Left lobe of liver (tissue), 2 donors: ENCODE results near the gene KLF7. TPM values are rescaled to one million over a fixed set of nuclear protein-coding genes. Genes with fewer than 3 reads are reported as not detected.
A peak's percentile ranks its signal among the peaks of the same experiment; 100 is the strongest.

Experiments
- ATAC-seq: fragments of 200-7000 bp; cut with Tn5 transposase; one replicate; pipeline ENCODE4 v1.9.1; 2020; ENCODE audit warnings: mild to moderate bottlenecking, moderate library complexity
- DNase-seq: peaks from one replicate; pipeline ENCODE4 v3.0.0-alpha.2; 2020; ENCODE audit warnings: low spot score
- total RNA-seq: library from RNA; stranded (reverse); gene quantifications from one replicate; pipeline ENCODE4 v1.2.1, GENCODE V29; 2021
- donor health status: DM: no; HTN: no; CAD: no; lungs with moderate emphysema.
- donor health status: DM: no; HTN: yes; CAD: no.

Gene KLF7
- total RNA-seq, 1 donor from 2014 or later, result 9.7 TPM

- DNase-seq (no peak), ATAC-seq (peak; percentile 28)
These were observed 34.7 kb downstream of the KLF7 start for GRCh38 chr2:207130958-207131521.

- ATAC-seq (no peak), DNase-seq (no peak)
These were observed 35.9 kb downstream of the KLF7 start for GRCh38 chr2:207129821-207130220.

- peak; percentile 42 for ATAC-seq
These were observed 36.9 kb downstream of the KLF7 start for GRCh38 chr2:207128867-207129266.

GRCh38 chr2:207126724-207127308 lies 38.9 kb downstream of the KLF7 start:
- no peak for DNase-seq
- ATAC-seq, result no peak

More at GRCh38 chr2:207128867-207129266, 36.9 kb downstream of the KLF7 start:
- no peak for DNase-seq

GRCh38 chr2:207123776-207124391 lies 41.9 kb downstream of the KLF7 start:
- DNase-seq (no peak), ATAC-seq (no peak)

GRCh38 chr2:207123335-207123744 lies 42.4 kb downstream of the KLF7 start:
- ATAC-seq (no peak), DNase-seq (no peak)

- ATAC-seq, result no peak
- DNase-seq, result no peak
These were observed 43.0 kb downstream of the KLF7 start for GRCh38 chr2:207122651-207123334.

- no peak for DNase-seq
- no peak for ATAC-seq
These were observed 44.0 kb downstream of the KLF7 start for GRCh38 chr2:207121784-207122183.

- no peak for DNase-seq
- no peak for ATAC-seq
These were observed 46.7 kb downstream of the KLF7 start for GRCh38 chr2:207119048-207119447.

- no peak for ATAC-seq
These were observed 48.1 kb downstream of the KLF7 start for GRCh38 chr2:207117668-207118067.

GRCh38 chr2:207115715-207116364 lies 49.9 kb downstream of the KLF7 start:
- DNase-seq, result no peak
- peak; percentile 23 for ATAC-seq

More at GRCh38 chr2:207117668-207118067, 48.1 kb downstream of the KLF7 start:
- no peak for DNase-seq

- no peak for ATAC-seq
- DNase-seq, result no peak
These were observed 52.3 kb downstream of the KLF7 start for GRCh38 chr2:207113414-207113813.

- DNase-seq (no peak), ATAC-seq (no peak)
These were observed 53.0 kb downstream of the KLF7 start for GRCh38 chr2:207112785-207113184.

- ATAC-seq (no peak), DNase-seq (no peak)
These were observed 53.4 kb downstream of the KLF7 start for GRCh38 chr2:207112383-207112782.

GRCh38 chr2:207111757-207112156 lies 54.0 kb downstream of the KLF7 start:
- DNase-seq (no peak), ATAC-seq (no peak)

GRCh38 chr2:207110715-207111114 lies 55.0 kb downstream of the KLF7 start:
- DNase-seq (no peak), ATAC-seq (peak; percentile 33)

- DNase-seq (no peak), ATAC-seq (no peak)
These were observed 55.4 kb downstream of the KLF7 start for GRCh38 chr2:207110310-207110709.

GRCh38 chr2:207109768-207110167 lies 56.0 kb downstream of the KLF7 start:
- no peak for DNase-seq
- ATAC-seq, result no peak

- ATAC-seq, result no peak
- DNase-seq, result no peak
These were observed 57.3 kb downstream of the KLF7 start for GRCh38 chr2:207108440-207108839.

GRCh38 chr2:207107551-207107950 lies 58.2 kb downstream of the KLF7 start:
- DNase-seq (no peak), ATAC-seq (no peak)

GRCh38 chr2:207107131-207107530 lies 58.6 kb downstream of the KLF7 start:
- DNase-seq (no peak), ATAC-seq (no peak)
